ENCODE results near the gene SUSD1.

- TF ChIP-seq CTCF (IDR thresholded peaks at IDR 0.05) (no peak), POLR2A (IDR thresholded peaks at IDR 0.05) (no peak)
These were observed 141.6 kb downstream of the SUSD1 start for GRCh38 chr9:112033237-112034215.
